ENCODE data around the gene CLDN9. TPM values are rescaled to one million over a fixed set of nuclear protein-coding genes. Genes with fewer than 3 reads are reported as not detected.
A peak's percentile ranks its signal among the peaks of the same experiment; 100 is the strongest.

CLDN9 gene
- total and polyA plus RNA-seq, 8 donors, result 1.7 to 12.1 (median 3.0) TPM

DNA sequence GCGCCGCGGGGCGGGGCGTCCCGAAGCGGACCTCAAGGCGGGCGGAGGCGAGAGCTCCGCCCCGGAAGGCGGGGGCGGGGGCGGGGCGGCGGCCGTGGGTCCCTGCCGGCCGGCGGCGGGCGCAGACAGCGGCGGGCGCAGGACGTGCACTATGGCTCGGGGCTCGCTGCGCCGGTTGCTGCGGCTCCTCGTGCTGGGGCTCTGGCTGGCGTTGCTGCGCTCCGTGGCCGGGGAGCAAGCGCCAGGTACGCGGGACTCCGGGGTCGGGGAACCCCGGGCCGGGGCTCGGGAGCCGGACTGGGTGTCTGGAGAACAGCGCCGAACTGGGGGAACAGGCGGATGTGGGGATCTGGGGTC is 7.5 kb downstream of the CLDN9 start, which contains the start of gene TNFRSF12A:
Gene TNFRSF12A (plus strand): TSS at position 122 of the 357 bp plus-strand sequence. CDS start 30 bp downstream, at position 152.
- H3K36me3 ChIP-seq, result peaks cover 0 to 3% (median 0%) of the 10 kb centered on the region in 3 donors
- peaks cover 15 to 32% (median 25%) of the 10 kb centered on the region in 3 donors for H3K4me1 ChIP-seq

DNA sequence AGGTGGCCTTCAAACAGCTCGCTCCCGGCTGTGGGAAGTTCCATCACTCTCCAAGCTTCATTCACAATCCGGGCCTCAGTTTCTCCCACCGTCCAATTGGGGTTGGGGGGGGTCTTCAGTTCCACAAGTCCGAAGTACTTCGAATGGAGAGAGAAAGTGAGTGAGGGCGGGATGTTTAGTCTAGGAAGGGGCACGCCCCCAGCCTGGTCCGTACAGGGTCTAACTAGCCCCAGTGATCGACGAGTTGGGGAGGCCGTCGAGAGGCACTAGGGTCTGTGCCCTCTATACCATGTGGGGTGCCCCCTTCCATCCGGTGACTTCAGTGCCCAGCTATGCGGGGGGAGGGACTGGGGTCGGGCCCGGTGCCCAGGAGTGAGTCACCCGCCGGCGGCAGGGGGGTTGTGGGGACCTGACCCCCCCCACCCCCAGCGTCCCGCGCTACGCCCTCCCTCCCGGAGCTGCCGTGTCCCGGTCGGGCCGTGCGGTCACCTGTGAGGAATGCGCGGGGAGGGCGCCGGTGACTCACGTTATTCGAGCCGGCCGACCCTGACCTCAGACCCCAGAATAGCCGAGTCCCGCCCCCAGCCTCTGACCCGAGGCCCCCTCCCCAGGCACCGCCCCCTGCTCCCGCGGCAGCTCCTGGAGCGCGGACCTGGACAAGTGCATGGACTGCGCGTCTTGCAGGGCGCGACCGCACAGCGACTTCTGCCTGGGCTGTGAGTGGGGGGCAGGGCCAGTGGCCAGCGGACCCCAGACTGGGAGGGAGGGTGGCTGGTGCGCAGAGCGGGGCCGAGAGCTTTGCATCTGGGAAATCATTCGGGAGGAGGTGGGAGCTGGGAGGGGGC is 8.1 kb downstream of the CLDN9 start:
- H3K27ac ChIP-seq, result peak overlapping the region; percentile 97 to 100 (median 98)
- intact Hi-C loops (cut with DNase I), result no loop called here
- DNase-seq (peak; percentile 90 to 99 (median 96)), FAIRE-seq (no peak), ATAC-seq (peak; percentile 53 to 62 (median 61))
- H3K36me3 ChIP-seq, result peaks cover 0 to 3% (median 0%) of the 10 kb centered on the region in 3 donors
- TF ChIP-seq CTCF (IDR thresholded peaks at IDR 0.05), result no peak
- no peaks in the 10 kb centered on the region for H3K9me3 ChIP-seq
- H3K4me3 ChIP-seq, result peak overlapping the region; percentile 63 to 93 (median 76)
- no peaks in the 10 kb centered on the region for H3K27me3 ChIP-seq
- 1% methylated on average over 56 to 57 of the region's 57 CpGs for WGBS, 2 donors
- H3K4me1 ChIP-seq, result peaks cover 15 to 32% (median 25%) of the 10 kb centered on the region in 3 donors

More for the DNA sequence above, 7.5 kb downstream of the CLDN9 start, which contains the start of gene TNFRSF12A:
- DNase-seq (peak; percentile 73 to 92 (median 88)), FAIRE-seq (no peak), ATAC-seq (peak; percentile 35 to 59 (median 39))
- Histone ChIP-seq H3K27ac (peak within 1 kb of the TSS; percentile 97 to 100 (median 98)), H3K27me3 (no peaks in the 10 kb centered on the region), H3K4me3 (peak within 1 kb of the TSS; percentile 63 to 93 (median 76)), H3K9me3 (no peaks in the 10 kb centered on the region)
- intact Hi-C loops (cut with DNase I), result no loop called here
- 1% methylated on average over 41 to 49 of the region's 49 CpGs for WGBS, 2 donors
- TF ChIP-seq CTCF (IDR thresholded peaks at IDR 0.05), result no peak

DNA sequence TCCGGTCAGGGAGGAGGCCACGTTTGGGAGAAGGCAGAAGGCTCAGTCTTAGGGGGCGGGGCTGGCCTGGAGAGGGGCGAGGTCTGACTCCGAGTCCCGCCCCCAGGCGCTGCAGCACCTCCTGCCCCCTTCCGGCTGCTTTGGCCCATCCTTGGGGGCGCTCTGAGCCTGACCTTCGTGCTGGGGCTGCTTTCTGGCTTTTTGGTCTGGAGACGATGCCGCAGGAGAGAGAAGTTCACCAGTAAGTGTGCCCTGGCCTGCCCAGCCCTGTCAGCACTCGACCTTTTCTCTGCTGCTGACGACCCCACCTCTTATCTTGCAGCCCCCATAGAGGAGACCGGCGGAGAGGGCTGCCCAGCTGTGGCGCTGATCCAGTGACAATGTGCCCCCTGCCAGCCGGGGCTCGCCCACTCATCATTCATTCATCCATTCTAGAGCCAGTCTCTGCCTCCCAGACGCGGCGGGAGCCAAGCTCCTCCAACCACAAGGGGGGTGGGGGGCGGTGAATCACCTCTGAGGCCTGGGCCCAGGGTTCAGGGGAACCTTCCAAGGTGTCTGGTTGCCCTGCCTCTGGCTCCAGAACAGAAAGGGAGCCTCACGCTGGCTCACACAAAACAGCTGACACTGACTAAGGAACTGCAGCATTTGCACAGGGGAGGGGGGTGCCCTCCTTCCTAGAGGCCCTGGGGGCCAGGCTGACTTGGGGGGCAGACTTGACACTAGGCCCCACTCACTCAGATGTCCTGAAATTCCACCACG is 8.9 kb downstream of the CLDN9 start:
- intact Hi-C loops (cut with DNase I), result no loop called here
- 12 to 17% methylated on average over 20 to 25 of the region's 25 CpGs for WGBS, 2 donors
- Histone ChIP-seq H3K4me3 (peak overlapping the region; percentile 63 to 93 (median 76)), H3K9me3 (no peaks in the 10 kb centered on the region), H3K27ac (peak overlapping the region; percentile 97 to 100 (median 98)), H3K27me3 (no peaks in the 10 kb centered on the region), H3K4me1 (peaks cover 15 to 32% (median 25%) of the 10 kb centered on the region in 3 donors), H3K36me3 (peaks cover 0 to 4% (median 3%) of the 10 kb centered on the region in 3 donors)
- peak; percentile 83 to 92 (median 84) for DNase-seq
- TF ChIP-seq CTCF (IDR thresholded peaks at IDR 0.05), result peak in 3 of 4 donors; percentile 1 to 19 (median 15)
- no peak for FAIRE-seq
- ATAC-seq, result peak; percentile 30 to 59 (median 44)

- intact Hi-C loops (cut with DNase I), result no loop called here
- WGBS, 2 donors, result 15 to 19% methylated on average over 8 of the region's 8 CpGs
- ATAC-seq (peak; percentile 36 to 62 (median 44)), FAIRE-seq (peak; percentile 17), DNase-seq (peak; percentile 86 to 93 (median 91))
- H3K27ac ChIP-seq, result peak overlapping the region; percentile 97 to 100 (median 98)
- H3K4me3 ChIP-seq, result peak overlapping the region in 3 of 4 donors; percentile 64 to 93 (median 87)
- H3K27me3 ChIP-seq, result no peaks in the 10 kb centered on the region
- no peak for TF ChIP-seq CTCF (IDR thresholded peaks at IDR 0.05)
- H3K36me3 ChIP-seq, result peaks cover 0 to 5% (median 3%) of the 10 kb centered on the region in 3 donors
- peaks cover 15 to 32% (median 25%) of the 10 kb centered on the region in 3 donors for H3K4me1 ChIP-seq
- no peaks in the 10 kb centered on the region for H3K9me3 ChIP-seq
Measured at GRCh38 chr16:3022208-3022683, 9.5 kb downstream of the CLDN9 start.

All from pancreas (tissue), 10 donors.